Measurements from ENCODE around the gene NETO1. TPM values are rescaled to one million over a fixed set of nuclear protein-coding genes. Genes with fewer than 3 reads are reported as not detected.

NETO1 gene
- total and polyA plus RNA-seq, 10 of the 15 experiments (the other 5 are each of a cell fraction or from before 2014, with no cell fraction given) = 0.52 TPM; not detected in 9

- TF ChIP-seq RAD21 (IDR thresholded peaks at IDR 0.05; ENCODE audit: insufficient read depth, low read depth, low read length) (peak; percentile 88), JUNB (IDR thresholded peaks at IDR 0.05) (no peak), YY1 (IDR thresholded peaks at IDR 0.05; ENCODE audit: low read depth, low read length) (no peak), CREM (IDR thresholded peaks at IDR 0.05; ENCODE audit: low read depth) (no peak), CHD2 (IDR thresholded peaks at IDR 0.05; ENCODE audit: borderline replicate concordance, low read depth, low read length) (no peak), SIN3A (IDR thresholded peaks at IDR 0.05; ENCODE audit: low read depth, low read length) (no peak), USF1 (IDR thresholded peaks at IDR 0.05; ENCODE audit: borderline replicate concordance, extremely low read length, insufficient read depth, low read depth, low read length) (no peak), SMAD1 (IDR thresholded peaks at IDR 0.05; ENCODE audit: low read depth, partially characterized antibody) (no peak), ZNF24 (IDR thresholded peaks at IDR 0.05) (no peak), EGR1 (IDR thresholded peaks at IDR 0.05; ENCODE audit: borderline replicate concordance in 1 of 2, low read depth in 2 of 2, low read length in 2 of 2) (no peak), NFIC (IDR thresholded peaks at IDR 0.05; ENCODE audit: low read depth, low read length) (no peak), SRF (IDR thresholded peaks at IDR 0.05; ENCODE audit: low read depth in 2 of 2, low read length in 2 of 2) (no peak), CBX5 (IDR thresholded peaks at IDR 0.05; ENCODE audit: low read depth) (no peak), RCOR1 (conservative IDR thresholded peaks at IDR 0.05; ENCODE audit: low read depth, low read length) (no peak), ATF7 (IDR thresholded peaks at IDR 0.05; ENCODE audit: low read depth) (no peak)
- TF ChIP-seq, protein P1, sequence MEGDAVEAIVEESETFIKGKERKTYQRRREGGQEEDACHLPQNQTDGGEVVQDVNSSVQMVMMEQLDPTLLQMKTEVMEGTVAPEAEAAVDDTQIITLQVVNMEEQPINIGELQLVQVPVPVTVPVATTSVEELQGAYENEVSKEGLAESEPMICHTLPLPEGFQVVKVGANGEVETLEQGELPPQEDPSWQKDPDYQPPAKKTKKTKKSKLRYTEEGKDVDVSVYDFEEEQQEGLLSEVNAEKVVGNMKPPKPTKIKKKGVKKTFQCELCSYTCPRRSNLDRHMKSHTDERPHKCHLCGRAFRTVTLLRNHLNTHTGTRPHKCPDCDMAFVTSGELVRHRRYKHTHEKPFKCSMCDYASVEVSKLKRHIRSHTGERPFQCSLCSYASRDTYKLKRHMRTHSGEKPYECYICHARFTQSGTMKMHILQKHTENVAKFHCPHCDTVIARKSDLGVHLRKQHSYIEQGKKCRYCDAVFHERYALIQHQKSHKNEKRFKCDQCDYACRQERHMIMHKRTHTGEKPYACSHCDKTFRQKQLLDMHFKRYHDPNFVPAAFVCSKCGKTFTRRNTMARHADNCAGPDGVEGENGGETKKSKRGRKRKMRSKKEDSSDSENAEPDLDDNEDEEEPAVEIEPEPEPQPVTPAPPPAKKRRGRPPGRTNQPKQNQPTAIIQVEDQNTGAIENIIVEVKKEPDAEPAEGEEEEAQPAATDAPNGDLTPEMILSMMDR (IDR thresholded peaks at IDR 0.05 in 2 of 3, conservative IDR thresholded peaks at IDR 0.05 in 1 of 3; ENCODE audit: control insufficient read depth in 2 of 3, extremely low read depth in 1 of 3, insufficient read depth in 1 of 3, low read depth in 3 of 3, low read length in 3 of 3) = peak; percentile 57 to 64 (median 60)
- TF ChIP-seq, protein P2, sequence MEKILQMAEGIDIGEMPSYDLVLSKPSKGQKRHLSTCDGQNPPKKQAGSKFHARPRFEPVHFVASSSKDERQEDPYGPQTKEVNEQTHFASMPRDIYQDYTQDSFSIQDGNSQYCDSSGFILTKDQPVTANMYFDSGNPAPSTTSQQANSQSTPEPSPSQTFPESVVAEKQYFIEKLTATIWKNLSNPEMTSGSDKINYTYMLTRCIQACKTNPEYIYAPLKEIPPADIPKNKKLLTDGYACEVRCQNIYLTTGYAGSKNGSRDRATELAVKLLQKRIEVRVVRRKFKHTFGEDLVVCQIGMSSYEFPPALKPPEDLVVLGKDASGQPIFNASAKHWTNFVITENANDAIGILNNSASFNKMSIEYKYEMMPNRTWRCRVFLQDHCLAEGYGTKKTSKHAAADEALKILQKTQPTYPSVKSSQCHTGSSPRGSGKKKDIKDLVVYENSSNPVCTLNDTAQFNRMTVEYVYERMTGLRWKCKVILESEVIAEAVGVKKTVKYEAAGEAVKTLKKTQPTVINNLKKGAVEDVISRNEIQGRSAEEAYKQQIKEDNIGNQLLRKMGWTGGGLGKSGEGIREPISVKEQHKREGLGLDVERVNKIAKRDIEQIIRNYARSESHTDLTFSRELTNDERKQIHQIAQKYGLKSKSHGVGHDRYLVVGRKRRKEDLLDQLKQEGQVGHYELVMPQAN (conservative IDR thresholded peaks at IDR 0.05) = no peak
Observed at GRCh38 chr18:72762515-72763122, 105.2 kb downstream of the NETO1 start (continued).
